Right lobe of liver (tissue), 4 donors: ENCODE measurements around the gene HAUS7.

Experiments
- POLR2A ChIP-seq: fragments of 450-650 bp; IDR thresholded peaks from one replicate; pipeline ENCODE4 v1.6.1; 2017; ENCODE audit warnings: antibody characterized with exemption, mild to moderate bottlenecking
- TF ChIP-seq, protein P1 (sequence below), 4 donors: fragments of 200-600 bp in 3 of 4; fragments of 450-650 bp in 1 of 4; IDR thresholded peaks; one replicate each; pipeline versions ENCODE4 v1.5.1 to v1.8.0; 2016 to 2022; ENCODE audit warnings: antibody characterized with exemption in 4 of 4, mild to moderate bottlenecking in 2 of 4
- donor health status: DM: no; HTN: no; CAD: no.
- donor health status: DM: no; HTN: no; CAD: no.
- donor health status: DM: no; HTN: yes; CAD: no.

DNA sequence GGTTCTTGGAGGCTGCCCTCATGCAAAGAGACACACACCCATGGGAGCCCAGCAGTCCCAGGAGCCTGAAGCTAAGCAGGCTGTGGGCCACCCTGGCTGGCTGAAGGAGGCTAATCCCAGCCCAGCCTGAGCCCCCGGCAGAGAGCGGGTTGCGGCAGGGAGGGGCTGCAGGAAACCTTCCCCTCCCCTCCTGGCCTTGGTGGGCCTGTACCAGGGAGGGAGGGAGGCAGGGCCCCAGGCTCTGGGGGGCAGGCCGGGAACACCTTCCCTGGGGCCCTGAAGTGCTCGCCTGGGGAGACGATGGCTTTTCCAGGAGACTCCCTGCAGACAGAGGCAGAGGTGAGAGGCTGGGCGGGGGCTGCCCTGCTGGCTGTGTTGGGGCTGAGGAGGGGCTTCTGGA lies 28.1 kb upstream of the HAUS7 start:
- TF ChIP-seq, protein P1, sequence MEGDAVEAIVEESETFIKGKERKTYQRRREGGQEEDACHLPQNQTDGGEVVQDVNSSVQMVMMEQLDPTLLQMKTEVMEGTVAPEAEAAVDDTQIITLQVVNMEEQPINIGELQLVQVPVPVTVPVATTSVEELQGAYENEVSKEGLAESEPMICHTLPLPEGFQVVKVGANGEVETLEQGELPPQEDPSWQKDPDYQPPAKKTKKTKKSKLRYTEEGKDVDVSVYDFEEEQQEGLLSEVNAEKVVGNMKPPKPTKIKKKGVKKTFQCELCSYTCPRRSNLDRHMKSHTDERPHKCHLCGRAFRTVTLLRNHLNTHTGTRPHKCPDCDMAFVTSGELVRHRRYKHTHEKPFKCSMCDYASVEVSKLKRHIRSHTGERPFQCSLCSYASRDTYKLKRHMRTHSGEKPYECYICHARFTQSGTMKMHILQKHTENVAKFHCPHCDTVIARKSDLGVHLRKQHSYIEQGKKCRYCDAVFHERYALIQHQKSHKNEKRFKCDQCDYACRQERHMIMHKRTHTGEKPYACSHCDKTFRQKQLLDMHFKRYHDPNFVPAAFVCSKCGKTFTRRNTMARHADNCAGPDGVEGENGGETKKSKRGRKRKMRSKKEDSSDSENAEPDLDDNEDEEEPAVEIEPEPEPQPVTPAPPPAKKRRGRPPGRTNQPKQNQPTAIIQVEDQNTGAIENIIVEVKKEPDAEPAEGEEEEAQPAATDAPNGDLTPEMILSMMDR (IDR thresholded peaks at IDR 0.05), result no peak
- TF ChIP-seq POLR2A, result no peak
